ENCODE results near the gene MCRIP2. TPM values are rescaled to one million over a fixed set of nuclear protein-coding genes. Genes with fewer than 3 reads are reported as not detected.

The MCRIP2 gene
- total RNA-seq, 1 experiment from 2014 or later, result 44.9 TPM

- no peak for DNase-seq (ENCODE audit: low read depth)
These were observed 53.9 kb downstream of the MCRIP2 start for GRCh38 chr16:695355-696089.

Other genes with a start within 250 kb of the MCRIP2 start
- 135 and 140 TPM in 2 replicates for gene NME4, start 244.6 kb upstream of the MCRIP2 start, total RNA-seq (2014; rRNA removed; shearing (Covaris generic))
- gene DECR2, start 239.9 kb upstream of the MCRIP2 start, total RNA-seq (2014; rRNA removed; shearing (Covaris generic)), result 8.9 and 11.5 TPM in 2 replicates
- gene RAB11FIP3, start 216.2 kb upstream of the MCRIP2 start, total RNA-seq (2014; rRNA removed; shearing (Covaris generic)), result 21.3 and 27.9 TPM in 2 replicates
- 92.4 and 122 TPM in 2 replicates for gene CAPN15, start 114.1 kb upstream of the MCRIP2 start, total RNA-seq (2014; rRNA removed; shearing (Covaris generic))
- gene PRR35, start 81.4 kb upstream of the MCRIP2 start, total RNA-seq (2014; rRNA removed; shearing (Covaris generic)), result 0.10 TPM in 1 of 2 replicates, not detected in the other
- gene NHLRC4, start 74.8 kb upstream of the MCRIP2 start, total RNA-seq (2014; rRNA removed; shearing (Covaris generic)), result 0.07 and 1.1 TPM in 2 replicates
- gene PIGQ, start 71.9 kb upstream of the MCRIP2 start, total RNA-seq (2014; rRNA removed; shearing (Covaris generic)), result 38.2 and 53.0 TPM in 2 replicates
- gene RAB40C, start 51.8 kb upstream of the MCRIP2 start, total RNA-seq (2014; rRNA removed; shearing (Covaris generic)), result 12.9 and 15.2 TPM in 2 replicates
- 0.03 and 0.14 TPM in 2 replicates for gene WFIKKN1, start 10.8 kb upstream of the MCRIP2 start, total RNA-seq (2014; rRNA removed; shearing (Covaris generic))
- gene METTL26, start 5.5 kb upstream of the MCRIP2 start, total RNA-seq (2014; rRNA removed; shearing (Covaris generic)), result 190 and 194 TPM in 2 replicates
- 27.0 and 27.9 TPM in 2 replicates for gene WDR90, start 7.5 kb downstream of the MCRIP2 start, total RNA-seq (2014; rRNA removed; shearing (Covaris generic))
- gene RHOT2, start 26.3 kb downstream of the MCRIP2 start, total RNA-seq (2014; rRNA removed; shearing (Covaris generic)), result 95.4 and 107 TPM in 2 replicates
- 1.1 and 1.6 TPM in 2 replicates for gene RHBDL1, start 33.8 kb downstream of the MCRIP2 start, total RNA-seq (2014; rRNA removed; shearing (Covaris generic))
- 208 and 257 TPM in 2 replicates for gene STUB1, start 38.6 kb downstream of the MCRIP2 start, total RNA-seq (2014; rRNA removed; shearing (Covaris generic))
- 43.0 and 46.2 TPM in 2 replicates for gene JMJD8, start 42.5 kb downstream of the MCRIP2 start, total RNA-seq (2014; rRNA removed; shearing (Covaris generic))
- gene WDR24, start 48.6 kb downstream of the MCRIP2 start, total RNA-seq (2014; rRNA removed; shearing (Covaris generic)), result 3.4 and 4.1 TPM in 2 replicates
- gene FBXL16, start 64.0 kb downstream of the MCRIP2 start, total RNA-seq (2014; rRNA removed; shearing (Covaris generic)), result 2.0 and 4.2 TPM in 2 replicates
- gene METRN, start 73.3 kb downstream of the MCRIP2 start, total RNA-seq (2014; rRNA removed; shearing (Covaris generic)), result 119 and 152 TPM in 2 replicates
- 42.3 and 54.6 TPM in 2 replicates for gene ANTKMT, start 79.3 kb downstream of the MCRIP2 start, total RNA-seq (2014; rRNA removed; shearing (Covaris generic))
- gene CCDC78, start 84.6 kb downstream of the MCRIP2 start, total RNA-seq (2014; rRNA removed; shearing (Covaris generic)), result 4.2 and 4.6 TPM in 2 replicates
- gene HAGHL, start 85.3 kb downstream of the MCRIP2 start, total RNA-seq (2014; rRNA removed; shearing (Covaris generic)), result 18.6 and 27.2 TPM in 2 replicates
- 33.1 and 35.7 TPM in 2 replicates for gene CIAO3, start 99.2 kb downstream of the MCRIP2 start, total RNA-seq (2014; rRNA removed; shearing (Covaris generic))
- 0.23 TPM in 1 of 2 replicates, not detected in the other for gene MSLN, start 118.9 kb downstream of the MCRIP2 start, total RNA-seq (2014; rRNA removed; shearing (Covaris generic))
- 84.1 and 114 TPM in 2 replicates for gene RPUSD1, start 146.6 kb downstream of the MCRIP2 start, total RNA-seq (2014; rRNA removed; shearing (Covaris generic))
- gene CHTF18, start 146.8 kb downstream of the MCRIP2 start, total RNA-seq (2014; rRNA removed; shearing (Covaris generic)), result 41.6 and 45.6 TPM in 2 replicates
- not detected in 2 replicates for gene GNG13, start 158.9 kb downstream of the MCRIP2 start, total RNA-seq (2014; rRNA removed; shearing (Covaris generic))